Fibroblast of skin of left biceps (primary cell): ENCODE measurements around the gene GRM5.
"Not testable (repeated sequence)": the region's sequence is repeated elsewhere in the genome, so short reads cannot be mapped to it uniquely, and the experiment has no call there.

Experiments
- DNase-seq, 2 experiments: peaks; one replicate each; pipeline ENCODE4 v3.0.0-alpha.2; 2013; ENCODE audit warnings: low read depth in 2 of 2

GRM5 gene

GRCh38 chr11:88975441-88975840 lies 90.3 kb downstream of the GRM5 start:
- DNase-seq = not testable (repeated sequence)

DNA sequence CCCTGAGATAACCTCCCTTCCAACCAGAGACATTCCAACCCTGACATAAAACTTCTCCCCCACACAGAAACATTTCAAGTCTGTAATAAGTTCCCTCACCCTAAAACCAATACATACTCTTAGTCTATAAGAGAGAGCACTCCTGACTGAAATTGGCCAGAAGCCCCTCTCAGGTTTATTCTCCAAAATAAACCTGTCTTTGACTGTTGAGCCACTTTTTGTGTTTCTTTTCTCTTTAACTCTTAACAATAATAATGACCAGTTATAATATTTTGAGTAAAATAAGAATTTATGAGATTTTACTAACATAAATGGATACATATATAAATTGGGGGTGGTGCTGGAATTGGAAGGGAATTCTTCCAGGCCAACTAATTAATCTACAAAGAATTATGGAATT lies 93.6 kb downstream of the GRM5 start:
- no peak for DNase-seq

DNA sequence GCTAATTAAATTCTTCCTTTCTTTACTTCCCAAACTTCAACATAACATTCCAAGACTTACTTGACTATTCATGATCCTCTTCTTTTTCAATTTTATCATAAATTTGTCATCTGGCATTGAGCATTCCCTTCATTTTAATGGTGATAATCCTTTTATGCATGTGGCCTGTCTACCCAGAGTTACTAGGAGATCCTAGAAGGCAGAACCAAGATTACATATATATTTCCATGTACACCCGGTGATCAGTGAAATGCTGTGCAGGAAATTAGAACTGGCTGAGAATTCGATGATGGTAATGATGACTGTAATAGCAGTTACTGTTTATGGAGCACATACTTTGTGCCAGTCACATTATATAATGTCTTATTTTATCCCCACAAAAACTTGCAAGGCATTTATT lies 104.2 kb downstream of the GRM5 start:
- not testable (repeated sequence) for DNase-seq

- not testable (repeated sequence) for DNase-seq
Measured at GRCh38 chr11:88959857-88960256, 105.9 kb downstream of the GRM5 start.

GRCh38 chr11:88950975-88951374 lies 114.8 kb downstream of the GRM5 start:
- DNase-seq = no peak

GRCh38 chr11:88948908-88949307 lies 116.9 kb downstream of the GRM5 start:
- DNase-seq = not testable (repeated sequence)

DNA sequence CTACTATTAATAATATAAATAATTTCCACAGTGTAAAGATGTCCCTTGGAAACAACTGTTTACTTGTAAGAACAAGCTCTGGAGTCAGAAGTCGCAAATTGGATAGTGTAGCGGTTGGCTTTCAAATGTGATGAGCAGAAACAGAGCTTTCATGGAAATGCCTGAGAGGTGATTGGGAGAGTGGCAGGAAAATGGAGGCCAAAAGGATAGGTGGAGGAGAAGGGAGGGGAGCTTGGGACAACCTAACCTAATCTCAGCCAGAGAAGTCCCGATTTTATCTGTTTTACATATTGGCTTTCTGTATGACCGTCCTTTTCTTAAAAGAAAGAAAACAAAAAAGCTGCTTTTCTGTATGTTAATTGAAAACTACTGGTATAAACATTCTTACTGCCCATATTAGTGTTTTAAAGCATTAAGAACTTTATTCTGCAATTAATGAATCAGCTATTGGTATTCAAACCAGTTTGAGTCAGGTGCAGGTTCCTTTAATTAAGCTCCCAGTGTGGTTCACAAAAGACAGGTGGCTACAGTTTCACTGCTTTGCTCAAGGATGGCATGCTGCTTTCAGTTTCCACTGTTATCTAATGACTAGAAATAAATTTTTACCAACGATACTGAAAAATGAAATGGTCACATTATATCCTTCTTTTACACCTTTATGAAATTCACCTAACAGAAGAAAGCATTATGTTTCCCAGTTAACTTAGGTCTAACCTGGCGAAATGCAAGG lies 117.8 kb downstream of the GRM5 start:
- not testable (repeated sequence) for DNase-seq

DNA sequence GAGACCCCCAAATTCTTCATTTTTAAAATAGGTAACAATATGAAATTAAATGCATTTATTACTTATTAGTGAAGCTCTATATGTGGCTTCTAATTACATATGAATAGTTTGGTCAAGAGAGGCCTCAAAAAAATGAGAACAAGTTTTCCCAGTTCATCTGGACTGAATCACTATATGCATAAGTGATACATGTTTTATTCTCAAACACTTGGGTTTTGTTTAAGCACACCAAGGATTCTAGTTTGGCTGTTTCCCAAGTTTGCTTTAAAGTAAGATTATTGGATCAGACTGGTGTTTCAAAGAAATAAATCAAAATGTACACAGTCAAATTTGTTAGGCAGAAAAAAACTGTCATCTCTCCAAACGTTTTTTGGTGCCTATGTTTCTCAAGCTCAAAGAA lies 136.1 kb downstream of the GRM5 start:
- peak; percentile 20 to 37 for DNase-seq

DNA sequence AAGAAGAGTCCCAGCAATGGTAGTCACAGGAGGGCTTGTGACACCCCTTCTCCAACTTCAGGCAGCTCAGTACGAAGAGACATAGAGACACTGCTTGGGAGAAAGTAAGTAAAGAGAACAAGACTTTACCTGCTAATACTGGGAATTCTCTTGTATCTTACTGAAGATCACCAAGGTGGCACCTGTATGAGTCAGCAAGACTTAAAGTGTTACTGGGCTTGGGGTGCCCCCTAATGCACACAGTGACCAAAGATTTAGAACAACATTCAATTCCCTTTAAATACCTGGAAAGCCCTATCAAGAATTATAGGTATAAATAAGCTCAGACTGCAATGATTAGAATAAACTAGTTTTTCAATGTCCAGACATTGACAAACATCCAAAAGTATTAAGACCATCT lies 148.7 kb downstream of the GRM5 start:
- DNase-seq = not testable (repeated sequence)

DNA sequence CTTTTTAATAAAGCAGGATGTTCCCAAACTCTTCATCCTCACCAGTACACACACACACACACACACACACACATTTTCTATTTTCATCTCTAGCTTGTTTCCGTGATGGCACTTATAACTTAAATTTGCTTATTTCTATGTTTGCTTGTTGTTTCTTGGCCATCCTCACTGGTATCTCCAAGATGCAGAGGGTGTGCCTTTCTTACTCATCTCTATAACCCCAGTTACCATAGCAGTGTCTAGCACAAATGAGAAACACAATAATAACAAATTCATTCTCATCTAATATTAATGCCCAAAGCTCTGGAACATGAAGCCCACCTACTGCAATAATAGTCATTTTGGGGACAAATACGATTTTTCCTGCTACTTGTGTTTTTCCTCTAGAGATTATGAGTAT lies 156.3 kb downstream of the GRM5 start:
- DNase-seq = no peak

DNA sequence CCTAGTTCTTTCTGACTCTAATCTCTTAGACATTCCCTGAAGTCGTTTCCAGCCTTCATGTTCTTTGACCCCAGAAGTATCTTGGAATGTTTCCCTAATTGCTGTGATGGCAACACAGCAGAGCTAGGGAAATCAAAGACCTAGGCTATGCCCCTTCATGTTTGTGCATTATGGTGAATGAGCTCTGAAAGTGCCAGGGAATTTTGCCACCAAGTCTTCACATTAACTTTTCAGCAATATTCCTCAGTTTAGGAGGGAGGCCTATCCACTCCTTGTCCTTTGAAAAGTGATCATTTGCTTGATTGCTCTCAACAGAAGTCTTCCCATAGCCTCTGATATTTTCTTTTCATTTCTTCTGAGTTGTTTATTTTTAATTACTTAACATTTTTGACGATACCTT lies 164.3 kb downstream of the GRM5 start:
- not testable (repeated sequence) for DNase-seq

- not testable (repeated sequence) for DNase-seq
Measured at GRCh38 chr11:88888855-88889254, 176.9 kb downstream of the GRM5 start.

GRCh38 chr11:88886796-88887195 lies 179.0 kb downstream of the GRM5 start:
- DNase-seq = peak; percentile 2

DNA sequence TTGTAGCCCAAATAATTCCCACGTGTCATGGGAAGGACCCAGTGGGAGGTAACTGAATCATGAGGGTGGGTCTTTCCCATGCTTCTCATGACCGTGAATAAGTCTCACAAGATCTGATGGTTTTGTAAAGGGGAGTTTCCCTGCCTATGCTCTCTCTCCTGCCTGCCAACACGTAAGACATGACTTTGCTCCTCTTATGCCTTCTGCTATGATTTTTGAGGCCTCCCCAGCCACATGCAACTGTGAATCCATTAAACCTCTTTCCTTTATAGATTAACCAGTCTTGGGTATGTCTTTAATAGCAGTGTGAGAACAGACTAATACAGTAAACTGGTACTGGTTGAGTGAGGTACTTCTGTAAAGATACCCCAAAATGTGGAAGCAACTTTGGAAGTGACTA lies 183.0 kb downstream of the GRM5 start:
- not testable (repeated sequence) for DNase-seq

- no peak for DNase-seq
Measured at GRCh38 chr11:88861618-88862017, 204.2 kb downstream of the GRM5 start.

DNA sequence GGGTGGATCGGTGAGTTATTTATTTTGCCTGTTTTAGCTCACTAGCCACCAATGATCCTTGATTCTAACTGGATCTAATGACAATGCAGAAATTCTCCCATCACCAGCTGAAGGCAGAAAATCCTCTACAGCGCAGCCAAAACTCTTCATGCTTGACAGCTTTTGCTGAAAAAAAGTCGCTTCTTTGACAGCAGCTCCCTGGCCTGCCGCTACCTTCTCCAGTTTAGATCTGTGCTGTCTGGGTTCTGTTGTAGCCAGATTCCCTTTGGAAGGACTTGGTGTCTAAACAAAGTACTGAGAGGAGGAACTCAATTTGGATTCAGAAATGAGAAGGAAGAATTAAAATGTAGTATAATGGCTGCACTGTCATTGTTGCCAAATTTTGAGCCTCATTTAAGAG lies 205.4 kb downstream of the GRM5 start:
- not testable (repeated sequence) for DNase-seq

GRCh38 chr11:88853963-88854362 lies 211.8 kb downstream of the GRM5 start:
- DNase-seq = not testable (repeated sequence)

GRCh38 chr11:88851547-88851946 lies 214.2 kb downstream of the GRM5 start:
- not testable (repeated sequence) for DNase-seq

DNA sequence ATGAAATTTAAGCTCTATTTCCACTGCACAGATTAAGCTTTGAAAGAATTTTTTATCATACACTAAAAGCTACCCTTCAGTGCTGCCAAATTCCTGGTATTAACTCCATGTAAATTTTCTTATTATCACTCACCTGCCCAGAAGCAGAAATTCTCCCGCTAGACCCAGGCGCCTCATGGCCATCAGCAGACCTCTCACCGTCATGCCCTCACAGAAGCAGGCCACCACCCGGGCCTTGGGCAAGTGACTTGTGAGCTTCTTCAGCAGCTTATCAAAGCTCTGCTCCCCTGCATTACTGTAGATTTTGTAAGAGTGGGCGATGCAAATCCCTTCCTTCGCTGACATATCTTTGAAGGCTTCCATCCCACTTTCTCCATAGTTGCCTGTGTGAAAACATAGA lies 216.0 kb downstream of the GRM5 start:
- not testable (repeated sequence) for DNase-seq

GRCh38 chr11:88849368-88849767 lies 216.4 kb downstream of the GRM5 start:
- DNase-seq = peak; percentile 16 to 19

DNA sequence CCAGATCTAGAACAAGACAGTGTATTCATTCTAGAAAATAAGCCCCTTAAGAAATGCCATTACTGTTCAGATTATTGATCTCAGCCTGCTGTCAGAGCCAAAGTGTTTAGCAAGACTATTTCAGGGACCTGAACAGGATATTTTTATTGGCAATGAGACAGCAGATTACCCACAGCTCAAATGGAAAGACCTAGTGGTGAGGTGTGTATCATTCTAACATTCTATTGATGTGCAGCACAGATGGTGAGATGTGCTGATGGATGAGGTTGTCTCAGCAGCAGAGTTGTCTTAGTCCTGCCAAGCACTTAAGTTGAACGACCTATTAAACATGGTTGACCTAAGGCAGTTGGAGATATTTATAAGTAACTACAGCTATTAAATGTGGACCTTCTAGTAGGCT lies 219.5 kb downstream of the GRM5 start:
- DNase-seq = not testable (repeated sequence)

DNA sequence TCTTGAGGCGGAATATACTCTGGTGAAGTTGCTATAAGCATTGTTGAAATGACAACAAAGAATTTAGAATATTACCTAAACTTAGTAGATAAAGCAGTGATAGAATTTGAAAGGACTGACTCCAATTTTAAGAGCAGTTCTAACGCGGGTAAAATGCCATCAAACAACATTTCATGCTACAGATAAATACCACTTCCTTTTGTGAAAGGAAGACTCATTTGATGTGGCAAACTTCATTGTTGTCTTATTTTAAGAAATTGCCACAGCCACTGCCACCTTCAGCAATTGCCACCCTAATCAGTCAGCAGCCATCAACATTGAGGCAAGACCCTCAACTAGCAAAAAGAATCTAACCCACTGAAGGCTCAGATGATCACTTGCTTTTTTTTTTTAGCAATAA lies 220.8 kb downstream of the GRM5 start:
- not testable (repeated sequence) for DNase-seq

DNA sequence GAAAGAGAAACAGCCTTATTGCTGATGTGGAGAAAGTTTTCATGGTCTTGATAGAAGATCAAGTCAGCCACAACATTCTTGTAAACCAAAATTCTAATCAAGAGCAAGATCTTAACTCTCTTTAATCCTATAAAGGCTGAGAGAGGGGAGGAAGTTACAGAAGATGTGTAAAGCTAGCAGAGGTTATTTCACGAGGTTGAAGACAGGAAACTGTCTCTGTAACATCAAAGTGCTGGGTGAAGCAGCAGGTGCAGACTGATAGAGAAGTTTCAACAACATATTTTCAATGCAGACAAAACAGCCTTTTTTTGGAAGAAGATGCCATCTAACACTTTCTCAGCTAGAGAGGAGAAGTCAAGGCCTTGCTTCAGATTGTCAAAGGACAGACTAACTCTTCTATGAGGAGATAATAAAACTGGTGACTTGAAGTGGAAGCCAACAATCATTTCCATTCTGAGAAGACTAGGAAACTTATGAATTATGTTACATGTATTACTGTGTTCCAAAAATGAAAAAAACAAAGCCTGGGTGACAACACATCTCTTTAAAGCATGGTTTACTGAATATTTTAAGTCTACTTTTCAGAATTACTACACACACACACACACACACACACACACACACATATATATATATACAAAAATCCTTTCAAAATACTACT lies 221.9 kb downstream of the GRM5 start:
- DNase-seq = not testable (repeated sequence)
